ENCODE measurements around the gene L3MBTL2.
"Not testable (repeated sequence)": the region's sequence is repeated elsewhere in the genome, so short reads cannot be mapped to it uniquely, and the experiment has no call there.

L3MBTL2 gene

DNA sequence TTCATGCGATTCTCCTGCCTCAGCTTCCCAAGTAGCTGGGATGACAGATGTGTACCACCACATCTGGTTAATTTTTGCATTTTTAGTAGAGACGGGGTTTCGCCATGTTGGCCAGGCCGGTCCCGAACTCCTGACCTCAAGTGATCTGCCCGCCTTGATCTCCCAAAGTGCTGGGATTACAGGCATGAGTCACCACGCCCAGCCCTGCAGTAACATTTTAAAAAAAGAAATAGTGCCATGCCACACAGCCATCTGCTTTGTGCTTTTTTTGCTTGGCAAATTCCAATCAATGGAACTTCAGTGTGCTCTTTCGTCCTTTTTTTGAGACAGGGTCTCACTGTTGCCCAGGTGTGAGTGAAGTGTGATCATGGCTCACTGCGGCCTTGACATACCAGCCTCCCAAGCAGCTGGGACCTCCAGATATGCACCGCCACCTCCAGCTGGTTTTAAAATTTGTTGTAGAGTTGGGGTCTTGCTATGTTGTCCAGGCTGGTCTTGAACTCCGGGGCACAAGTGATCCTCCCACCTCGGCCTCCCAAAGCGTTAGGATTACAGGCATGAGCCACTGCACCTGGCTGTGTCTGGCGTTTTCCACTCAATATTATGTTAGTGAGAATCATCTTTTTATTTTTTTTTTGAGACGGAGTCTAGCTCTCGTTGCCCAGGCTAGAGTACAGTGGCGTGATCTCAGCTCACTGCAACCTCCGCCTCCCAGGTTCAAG, 37.4 kb downstream of the L3MBTL2 start:
- no peak for DNase-seq

DNA sequence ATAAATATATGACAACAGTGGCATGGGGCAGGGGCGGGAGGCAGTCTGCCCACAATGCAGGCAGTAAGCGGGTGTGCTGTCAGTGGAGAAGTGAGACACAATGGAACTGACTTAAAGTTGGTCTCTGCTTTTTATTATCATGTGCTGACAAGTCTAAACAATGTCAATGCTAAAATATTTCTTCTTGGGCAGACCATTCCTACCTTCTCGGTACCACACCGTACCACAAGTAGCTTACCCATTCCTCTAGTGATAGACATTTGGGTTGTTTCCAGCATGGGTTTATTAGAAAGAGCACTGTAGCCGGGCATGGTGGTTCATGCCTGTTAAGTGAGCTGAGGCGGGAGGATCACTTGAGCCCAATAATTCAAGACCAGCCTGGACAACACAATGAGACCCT, 38.2 kb downstream of the L3MBTL2 start:
- no peak for DNase-seq

DNA sequence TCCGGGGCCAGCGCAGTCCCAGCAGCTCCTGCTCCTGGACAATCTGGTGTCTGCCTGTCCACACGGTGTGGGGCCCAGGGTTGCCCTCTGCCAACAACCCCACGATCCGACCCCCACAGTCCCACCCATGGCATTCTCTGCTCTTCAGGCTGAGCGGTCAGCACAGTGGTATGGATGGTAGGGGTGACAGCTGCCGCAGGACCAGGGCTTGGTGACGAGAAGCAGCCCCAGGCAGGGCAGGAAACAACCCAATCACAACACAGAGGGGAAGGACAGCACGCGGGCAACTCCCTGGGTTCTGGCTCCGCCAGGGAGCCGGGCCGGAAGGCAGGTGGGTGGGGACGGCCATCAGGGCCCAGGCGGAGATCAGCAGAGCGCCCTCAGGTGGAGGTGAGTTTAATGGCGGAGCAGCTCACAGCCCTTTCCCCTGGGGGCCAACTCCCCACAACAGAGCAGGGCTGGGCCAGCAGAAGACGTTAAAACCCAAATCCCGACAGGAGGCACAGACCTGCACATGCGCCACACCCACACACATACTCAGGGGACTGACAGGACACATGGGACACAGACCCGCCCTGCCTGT, 40.9 kb downstream of the L3MBTL2 start:
- DNase-seq: no peak

DNA sequence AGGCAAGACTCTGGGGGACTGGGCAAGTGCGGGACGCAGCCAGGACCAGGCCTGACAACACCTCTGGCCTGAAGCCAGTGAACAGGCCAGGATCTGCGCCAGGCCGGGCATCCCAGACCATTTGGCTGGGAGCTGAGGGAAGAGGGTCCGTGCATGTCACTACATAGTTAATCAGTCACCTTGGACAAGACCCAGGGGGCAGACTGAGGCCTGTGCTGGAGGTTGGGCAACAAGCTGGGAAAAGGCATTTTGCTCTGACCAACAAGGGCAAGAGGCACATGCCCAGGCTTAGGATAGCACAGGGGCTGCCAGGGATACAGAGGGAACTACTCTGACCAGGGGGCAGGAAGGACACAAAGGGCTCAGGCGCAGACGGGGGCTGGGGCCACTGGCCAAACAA, 42.6 kb downstream of the L3MBTL2 start:
- DNase-seq: no peak

DNA sequence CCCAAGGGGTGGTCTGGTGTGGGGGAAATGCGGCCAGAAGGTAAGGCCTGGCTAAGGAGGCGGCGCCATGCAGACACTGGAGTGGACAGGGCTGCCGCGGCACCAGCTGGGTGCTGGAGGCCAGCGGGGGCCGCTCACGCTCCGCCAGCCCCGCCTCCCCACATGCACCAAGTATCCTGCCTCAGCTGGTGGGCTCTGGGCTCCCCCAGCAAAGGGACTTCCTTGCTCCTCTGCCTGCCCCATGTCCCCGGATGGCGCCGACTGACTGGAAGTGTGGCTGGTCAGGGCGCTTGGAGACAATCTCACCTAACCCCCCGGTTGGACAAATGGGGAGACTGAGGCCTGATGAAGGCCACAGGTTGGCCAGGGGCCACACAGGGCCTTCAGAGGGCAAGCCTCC, 43.2 kb downstream of the L3MBTL2 start:
- no peak for DNase-seq

DNA sequence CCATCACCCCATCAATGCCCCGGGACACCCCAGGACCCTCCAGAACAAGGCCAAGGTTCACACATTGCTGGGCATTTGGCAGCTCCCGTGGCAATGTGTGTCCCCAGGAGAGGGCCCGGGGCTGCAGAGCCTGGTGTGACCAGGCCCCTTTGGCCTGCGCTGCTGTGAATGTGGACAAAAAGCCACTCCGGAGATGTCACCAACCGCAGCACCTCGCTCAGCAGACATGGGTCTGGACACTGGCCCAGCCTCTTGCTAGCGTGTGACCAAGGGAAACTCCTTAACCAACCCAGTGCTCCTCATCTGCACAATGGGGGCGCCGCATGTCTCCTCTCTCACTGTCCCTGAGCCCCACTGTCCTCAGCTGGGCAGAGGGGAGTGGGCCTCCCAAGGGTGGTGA, 43.6 kb downstream of the L3MBTL2 start:
- DNase-seq: no peak

DNA sequence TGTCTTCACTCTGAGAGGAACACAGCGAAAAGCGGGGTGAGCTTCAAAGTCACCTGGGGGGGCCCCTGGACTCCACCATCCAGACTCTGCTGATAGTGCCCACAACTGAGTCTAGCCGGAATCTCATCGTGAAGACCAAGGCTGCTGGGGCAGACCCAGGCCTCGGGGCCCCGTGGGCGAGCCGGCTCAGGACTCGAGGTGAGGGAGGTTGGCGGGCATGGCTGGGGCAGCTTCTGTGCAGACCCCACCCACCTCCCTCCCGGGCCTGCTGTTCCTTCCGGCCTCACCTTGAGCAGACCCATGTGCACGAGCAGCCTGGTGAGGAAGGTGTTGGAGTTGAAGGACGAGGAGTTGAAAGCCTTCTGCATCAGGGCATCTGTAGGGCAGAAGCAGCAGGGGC, 44.3 kb downstream of the L3MBTL2 start:
- DNase-seq: no peak

DNA sequence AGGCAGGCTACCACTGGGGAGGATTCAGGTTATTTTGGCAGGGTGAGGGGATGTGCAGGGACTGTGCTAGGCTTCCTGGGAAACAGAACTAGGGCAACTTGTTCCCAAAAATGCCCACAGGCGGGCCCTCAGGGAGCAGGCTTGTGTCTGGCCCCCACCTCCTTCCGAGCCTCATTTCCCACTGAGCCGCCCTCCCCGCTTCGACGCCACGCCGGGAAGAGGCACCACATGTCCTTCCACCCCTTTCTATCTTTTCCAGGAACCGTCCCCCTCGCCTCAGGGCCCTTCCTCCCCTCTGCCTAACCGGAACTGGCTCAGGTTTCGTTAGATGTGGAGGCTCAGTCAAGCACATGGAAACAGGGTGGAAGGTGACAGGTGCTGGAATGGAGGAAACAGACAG, 45.0 kb downstream of the L3MBTL2 start:
- no peak for DNase-seq

DNA sequence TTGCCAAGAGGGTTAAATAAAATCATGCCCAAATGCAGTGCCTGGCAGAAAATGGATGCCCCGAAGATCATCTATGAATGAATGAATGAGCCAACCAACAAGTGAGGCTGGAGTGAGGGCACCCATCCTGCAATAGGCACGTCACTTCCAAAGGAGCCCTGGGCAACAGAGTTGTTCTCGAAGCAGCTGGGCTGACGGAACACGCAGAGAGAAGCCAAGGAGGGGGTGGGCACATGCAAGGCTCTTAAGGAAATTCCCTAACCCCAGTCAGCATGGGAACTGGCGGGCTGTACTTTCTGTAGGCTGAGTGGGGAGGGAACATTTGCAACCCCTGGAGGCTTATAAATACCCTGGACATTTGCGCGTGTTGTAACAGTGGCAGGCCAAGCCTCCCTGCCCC, 47.3 kb downstream of the L3MBTL2 start:
- no peak for DNase-seq

DNA sequence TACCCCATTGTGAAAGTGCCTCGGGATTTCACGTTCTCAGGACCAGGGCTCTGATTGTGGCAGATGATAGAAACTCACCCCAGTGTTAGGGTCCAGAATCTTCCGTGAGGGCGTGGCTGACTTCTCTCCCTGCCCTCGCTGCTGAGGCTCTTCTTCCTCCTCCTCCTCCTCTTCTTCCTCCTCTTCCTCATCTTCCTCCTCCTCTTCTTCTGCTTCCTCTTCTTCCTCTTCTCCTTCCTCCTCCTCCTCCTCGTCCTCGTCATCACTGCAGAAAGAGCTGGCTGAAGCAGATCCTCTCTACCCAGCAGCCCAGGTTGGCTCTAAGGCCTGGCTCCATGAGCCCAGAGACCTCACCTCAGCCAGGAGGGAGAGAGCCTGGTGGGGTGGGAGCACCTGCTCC, 49.1 kb downstream of the L3MBTL2 start:
- no peak for DNase-seq

DNA sequence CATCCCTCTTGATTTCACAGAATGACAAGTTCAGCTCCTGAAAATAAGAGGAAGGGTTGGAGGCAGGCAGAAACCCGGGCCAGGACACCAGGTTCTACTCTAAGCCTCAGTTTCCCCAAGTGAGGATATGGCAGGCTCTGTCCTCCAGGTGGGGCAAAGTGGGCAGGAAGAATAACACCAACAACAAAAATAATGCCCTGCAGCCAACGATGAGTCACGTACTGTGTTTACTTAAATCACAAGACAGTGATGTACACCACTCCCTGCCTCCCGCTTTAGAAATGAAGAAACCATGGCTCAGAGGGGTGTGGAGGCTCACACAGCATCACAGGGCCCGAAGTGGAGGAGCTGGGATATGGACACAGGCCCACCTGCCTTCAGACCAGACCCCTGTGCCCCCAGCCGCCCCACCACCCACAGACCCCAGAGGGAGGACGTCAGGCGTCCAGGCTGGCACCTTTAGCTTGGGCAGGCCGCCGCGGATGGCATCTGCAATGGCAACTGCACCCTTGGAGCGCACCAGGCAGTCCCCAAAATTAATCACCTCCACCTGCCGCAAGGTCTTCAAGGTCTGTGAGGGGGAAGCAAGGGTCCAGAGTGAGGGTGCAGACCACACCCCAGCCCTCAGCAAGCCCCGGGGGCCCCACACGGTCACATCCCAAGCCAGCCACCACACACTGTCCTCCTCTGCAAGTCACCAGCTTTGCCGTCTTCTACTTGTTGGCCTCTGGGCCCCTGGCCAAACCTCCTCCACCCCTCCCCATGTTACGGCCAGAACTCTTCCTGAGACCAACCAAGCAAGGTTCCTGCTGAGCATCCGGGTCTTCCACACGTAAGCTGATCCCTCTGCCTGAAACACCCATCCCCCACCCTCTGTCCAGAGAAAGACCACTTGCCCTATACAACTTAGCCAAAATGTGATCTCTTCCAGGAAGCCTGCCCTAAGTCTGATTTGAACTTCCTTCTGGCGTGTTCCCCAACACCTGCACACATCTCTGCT, 51.4 kb downstream of the L3MBTL2 start:
- no peak for DNase-seq

DNA sequence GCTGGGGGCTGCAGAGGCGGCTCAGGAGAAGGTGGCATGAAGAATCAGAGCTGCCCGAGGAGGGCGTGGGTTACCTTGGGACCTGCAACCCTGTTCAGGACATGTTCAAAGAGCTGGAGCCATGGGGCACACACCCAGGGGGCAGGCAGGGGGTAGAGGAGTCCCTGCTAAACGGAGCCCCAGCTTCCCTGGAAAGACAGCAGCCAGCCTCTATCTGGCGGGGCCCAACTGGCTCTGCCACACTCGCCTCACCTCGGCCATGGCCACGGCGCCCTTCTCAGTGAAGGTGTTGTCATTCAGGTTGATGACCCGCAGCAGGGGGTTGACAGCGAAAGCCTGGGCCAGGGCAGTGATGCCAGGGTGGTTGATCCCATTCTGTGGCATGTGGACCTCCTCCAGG, 52.6 kb downstream of the L3MBTL2 start:
- DNase-seq: no peak

DNA sequence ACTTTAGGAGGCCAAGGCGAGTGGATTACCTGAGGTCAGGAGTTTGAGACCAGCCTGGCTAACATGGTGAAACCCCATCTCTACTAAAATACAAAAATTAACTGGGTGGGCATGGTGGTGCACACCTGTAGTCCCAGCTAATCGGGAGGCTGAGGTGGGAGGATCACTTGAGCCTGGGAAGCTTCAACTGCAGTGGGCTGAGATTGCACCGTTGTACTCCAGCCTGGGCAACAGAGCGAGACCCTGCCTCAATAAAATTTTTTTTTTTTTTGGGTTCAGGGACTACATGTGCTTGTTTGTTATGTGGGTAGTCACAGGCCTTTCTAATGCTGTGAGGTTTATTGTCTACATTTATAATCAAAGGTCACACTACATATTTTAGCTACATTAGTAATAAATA, 54.6 kb downstream of the L3MBTL2 start:
- not testable (repeated sequence) for DNase-seq

DNA sequence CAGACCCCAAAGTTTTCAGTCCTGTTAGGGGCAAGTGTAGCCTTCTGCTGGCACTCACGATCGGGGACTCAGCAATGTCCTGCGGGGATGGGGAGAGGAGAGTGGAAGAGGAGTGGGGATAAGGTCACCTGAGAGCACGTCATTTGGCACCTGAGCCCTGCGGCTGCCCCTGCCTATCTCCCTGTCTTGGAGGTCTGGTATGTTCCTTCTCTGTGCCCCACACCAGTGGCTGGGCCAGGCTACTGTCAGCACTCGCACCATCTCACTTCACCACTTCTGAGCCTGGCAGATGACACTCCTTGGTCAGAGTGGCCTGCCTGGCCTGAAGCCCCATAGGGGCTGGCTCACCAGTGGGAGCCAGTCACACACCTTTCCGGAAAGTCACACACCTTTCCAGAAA, 55.8 kb downstream of the L3MBTL2 start:
- no peak for DNase-seq

DNA sequence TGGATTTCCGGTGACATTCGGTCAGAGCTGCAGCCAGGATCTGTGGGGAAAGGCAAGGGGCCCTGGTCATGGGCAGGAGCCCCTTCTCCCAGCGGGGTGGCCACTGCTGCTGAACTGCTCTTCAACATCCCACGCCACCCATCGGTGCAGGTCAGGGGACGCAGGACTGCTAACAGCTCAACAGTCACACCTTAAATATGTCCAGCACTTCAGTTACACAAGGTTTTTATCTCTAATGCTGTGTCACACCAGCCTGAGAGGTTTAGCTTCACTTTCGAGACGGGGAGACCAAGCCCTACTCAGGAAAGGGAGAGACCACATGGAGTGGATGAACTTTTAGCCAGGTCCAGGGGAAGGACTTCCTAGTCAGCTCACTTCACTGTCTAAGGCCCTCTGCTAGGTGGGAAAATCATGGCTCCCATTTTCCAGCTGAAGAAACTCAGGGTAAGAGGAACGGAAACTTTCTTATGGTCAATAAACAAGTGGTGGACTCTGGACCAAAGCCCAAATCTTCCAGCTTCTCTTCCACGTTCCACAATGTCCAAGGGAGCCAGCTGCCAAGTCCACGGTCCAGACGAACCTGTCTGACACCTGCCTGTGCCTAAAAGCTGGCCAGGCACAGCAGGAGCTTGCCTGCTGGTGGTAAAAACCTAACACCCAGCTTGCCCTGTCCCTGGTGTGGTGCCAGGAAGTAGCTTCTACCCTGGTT, 56.6 kb downstream of the L3MBTL2 start:
- no peak for DNase-seq

DNA sequence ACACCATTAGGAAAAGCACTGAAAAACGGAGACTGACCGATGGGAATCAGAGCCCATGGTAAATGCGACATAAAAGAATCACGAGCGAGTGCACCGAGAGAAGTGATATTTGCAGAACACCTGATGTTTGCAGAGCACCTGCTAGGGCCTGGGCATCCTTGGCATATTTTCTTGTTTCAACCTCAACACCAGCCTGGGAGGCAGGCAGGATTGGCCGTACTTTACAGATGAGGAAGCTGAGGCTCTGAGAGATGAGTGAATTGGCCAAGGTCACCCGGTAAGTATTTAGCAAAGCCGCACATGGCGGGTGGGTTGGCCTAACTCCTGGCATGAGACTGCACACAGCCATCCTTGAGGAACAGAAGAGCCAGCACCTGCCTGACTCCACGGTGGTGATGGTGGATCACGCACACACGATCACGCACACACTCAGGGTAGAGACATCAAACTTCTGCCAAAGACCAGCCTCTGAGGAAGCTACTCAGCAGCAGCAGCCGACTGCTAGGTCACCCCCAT, 57.2 kb downstream of the L3MBTL2 start:
- no peak for DNase-seq

DNA sequence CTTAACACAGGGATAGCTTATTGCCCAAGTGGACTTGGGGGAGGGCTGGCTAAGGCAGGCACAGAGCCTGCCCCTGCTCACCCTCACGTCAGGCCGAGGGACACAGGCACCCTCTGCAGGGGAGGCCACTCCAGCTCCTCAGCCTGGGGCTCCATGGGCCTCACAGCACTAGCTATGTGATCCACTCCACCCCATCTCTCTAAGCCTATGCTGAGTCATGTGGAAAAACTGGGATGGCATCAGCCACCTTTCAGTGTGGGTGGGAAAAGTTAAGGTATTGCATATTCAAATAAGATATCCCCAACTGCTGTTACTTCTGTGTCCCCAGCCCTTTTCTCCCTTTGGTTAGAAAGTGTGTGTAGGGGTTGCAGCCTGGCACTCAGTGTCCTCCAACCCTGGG, 58.6 kb downstream of the L3MBTL2 start:
- DNase-seq: no peak

DNA sequence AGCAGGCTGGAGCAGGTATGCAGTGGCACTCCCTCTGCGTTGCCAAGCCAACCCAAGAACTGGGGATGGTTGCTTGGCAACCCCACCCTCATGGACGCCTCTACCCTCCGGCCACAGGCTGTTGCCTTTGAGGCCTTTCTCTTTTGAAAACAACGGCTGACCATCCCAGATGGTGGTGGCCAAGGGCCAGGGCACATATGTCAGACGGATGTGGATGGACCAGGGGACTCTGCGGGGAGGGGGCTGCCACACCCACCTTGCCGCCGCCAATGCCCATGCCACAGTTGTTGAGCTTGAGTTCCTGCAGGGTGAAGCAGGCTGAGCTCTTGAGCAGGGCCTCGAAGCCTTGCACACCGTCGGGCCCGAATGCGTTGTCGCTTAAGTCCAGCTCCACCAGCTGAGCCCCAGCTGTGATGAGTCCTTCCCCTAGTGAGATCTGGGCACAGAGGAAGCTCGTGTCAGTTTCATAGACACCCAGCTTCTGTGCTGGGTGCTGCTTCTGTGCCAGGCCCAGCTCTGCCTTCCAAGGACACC, 59.4 kb downstream of the L3MBTL2 start:
- no peak for DNase-seq

DNA sequence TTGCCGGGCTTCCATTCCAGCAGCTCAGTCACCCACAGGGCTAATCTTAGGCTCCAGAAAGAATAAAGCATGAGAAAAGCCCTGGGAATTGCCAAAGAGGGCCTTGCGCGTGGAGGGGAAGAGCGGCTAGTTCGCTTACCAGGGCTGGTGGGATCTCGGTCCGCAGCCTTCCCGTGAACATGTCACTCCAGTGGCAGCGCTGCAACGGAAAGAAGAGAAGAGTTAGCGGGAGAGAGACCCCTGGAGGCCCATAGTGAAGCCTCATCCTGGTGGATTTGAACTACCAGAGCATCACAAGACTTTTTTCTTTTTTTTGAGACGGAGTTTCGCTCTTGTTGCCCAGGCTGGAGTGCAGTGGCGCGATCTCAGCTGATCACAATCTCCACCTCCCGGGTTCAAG, 62.8 kb downstream of the L3MBTL2 start:
- DNase-seq: no peak

DNA sequence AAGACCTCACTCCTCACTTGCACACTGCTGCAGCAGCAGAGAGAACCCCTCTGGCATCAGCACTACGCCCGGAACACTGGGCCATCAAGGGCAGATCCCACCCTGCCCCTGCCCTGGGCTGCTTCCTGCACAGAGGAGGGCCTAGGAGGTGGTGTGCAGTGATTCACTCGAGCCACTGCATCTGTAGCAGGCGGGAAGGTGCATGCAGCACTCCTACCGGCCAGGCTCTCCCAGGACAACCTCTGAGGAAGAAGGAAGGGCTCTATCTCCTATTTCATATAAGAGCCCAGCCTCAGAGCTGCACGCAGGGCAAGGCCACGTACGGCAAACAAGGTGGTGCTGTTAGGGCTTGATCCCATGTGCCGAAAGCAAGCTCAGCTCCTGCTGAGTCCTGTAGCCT, 66.7 kb downstream of the L3MBTL2 start:
- DNase-seq: no peak

DNA sequence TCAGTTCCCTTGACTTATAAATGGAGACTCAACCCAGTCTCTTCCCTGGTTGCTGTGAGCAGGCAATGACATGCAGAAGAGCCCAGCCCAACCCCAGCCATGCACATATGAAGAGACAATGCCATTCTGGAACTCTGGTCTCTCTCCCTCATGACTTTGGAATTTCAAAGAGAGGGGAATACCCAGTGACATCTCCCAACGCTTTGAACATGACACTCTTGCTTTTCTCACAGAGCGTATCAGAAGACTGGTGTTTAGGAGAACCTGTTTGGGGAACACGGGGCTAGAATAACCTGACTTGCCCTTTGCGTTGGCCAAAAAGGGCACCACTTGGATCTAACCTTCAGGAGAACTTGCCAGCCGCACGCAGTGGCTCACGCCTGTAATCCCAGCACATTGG, 68.0 kb downstream of the L3MBTL2 start:
- DNase-seq: no peak

DNA sequence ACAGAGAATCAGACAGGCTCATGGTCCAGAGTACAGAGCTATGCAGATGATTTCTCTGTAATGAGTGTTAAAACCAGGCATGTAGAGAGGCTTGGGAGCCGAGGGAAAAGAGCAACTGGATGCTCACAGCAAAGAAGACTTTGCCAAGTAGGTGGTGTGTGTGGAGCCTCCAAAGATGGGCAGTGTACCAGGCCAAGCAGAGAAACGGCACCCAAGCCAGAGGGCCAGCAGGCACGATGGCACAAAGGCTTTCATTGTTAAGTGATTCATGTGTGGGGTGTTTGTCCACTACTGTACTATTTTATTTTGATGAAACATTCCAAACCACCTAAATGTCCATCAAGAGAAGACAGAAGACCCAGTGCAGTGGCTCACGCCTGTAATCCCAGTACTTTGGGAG, 69.7 kb downstream of the L3MBTL2 start:
- DNase-seq: no peak

DNA sequence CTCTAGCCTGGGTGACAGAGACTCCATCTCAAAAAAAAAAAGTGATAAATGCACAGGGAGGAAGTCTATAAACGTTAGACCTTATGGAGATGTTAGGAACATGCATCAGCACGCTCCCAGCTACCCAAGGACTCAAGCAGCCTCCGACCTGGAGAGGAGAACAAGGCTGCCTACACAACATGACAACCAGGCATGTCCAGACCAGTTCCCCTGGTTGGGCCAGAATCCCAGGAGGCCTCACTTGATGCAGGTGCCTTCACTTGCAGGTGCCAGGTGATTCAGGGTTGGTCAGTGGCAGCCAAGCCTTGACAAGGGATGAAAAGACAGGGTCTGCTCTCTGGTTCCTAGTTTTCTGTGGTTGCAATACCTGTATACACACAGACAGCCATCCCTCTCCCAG, 75.0 kb downstream of the L3MBTL2 start:
- DNase-seq: no peak
